Suprapubic skin (tissue), 4 donors: ENCODE measurements around the gene ACACB. TPM values are rescaled to one million over a fixed set of nuclear protein-coding genes. Genes with fewer than 3 reads are reported as not detected.

Experiments used
- DNase-seq, 2 donors: peaks; one replicate each; pipeline ENCODE4 v3.0.0-alpha.2; 2019; ENCODE audit warnings: low spot score in 2 of 2
- H3K27ac ChIP-seq: fragments of 200-600 bp; sonication (generic); one replicate; pipeline ENCODE4 v1.5.1; 2019
- H3K27me3 ChIP-seq: fragments of 200-600 bp; sonication (generic); one replicate; pipeline ENCODE4 v1.5.1; 2019
- H3K36me3 ChIP-seq: fragments of 200-600 bp; sonication (generic); one replicate; pipeline ENCODE4 v1.5.1; 2019
- H3K4me1 ChIP-seq: fragments of 200-600 bp; sonication (generic); one replicate; pipeline ENCODE4 v1.5.1; 2019
- H3K4me3 ChIP-seq: fragments of 200-600 bp; sonication (generic); one replicate; pipeline ENCODE4 v1.5.1; 2019; ENCODE audit warnings: mild to moderate bottlenecking
- H3K9me3 ChIP-seq: fragments of 200-600 bp; sonication (generic); one replicate; pipeline ENCODE4 v1.5.1; 2019
- EP300 ChIP-seq: sonication (generic); formaldehyde crosslinking; IDR thresholded peaks from one replicate; pipeline ENCODE4 v1.6.1; 2017; ENCODE audit warnings: antibody characterized with exemption
- POLR2A ChIP-seq, 2 donors: fragments of 450-650 bp; IDR thresholded peaks; one replicate each; pipeline ENCODE4 v1.6.1; 2017; ENCODE audit warnings: antibody characterized with exemption in 2 of 2, mild to moderate bottlenecking in 2 of 2, moderate library complexity in 2 of 2
- POLR2AphosphoS5 ChIP-seq, 3 donors: sonication (generic); formaldehyde crosslinking; IDR thresholded peaks; one replicate each; pipeline ENCODE4 v1.6.1; 2017; ENCODE audit warnings: antibody characterized with exemption in 3 of 3
- WGBS: methylation state at CpG from one replicate; pipeline ENCODE4 v1.1.5; 2018; 5-methylcytosine and 5-hydroxymethylcytosine counted together
- total RNA-seq, 4 donors: library from RNA; depleted of rRNA; stranded (reverse); fragments of >200 nt; gene quantifications; one replicate each; pipeline ENCODE4 v1.1.0, GENCODE V29; 2016
- TF ChIP-seq, protein P1 (sequence below), 2 donors: fragments of 200-600 bp in 1 of 2; fragments of 450-650 bp in 1 of 2; sonication (generic) in 1 of 2; IDR thresholded peaks; one replicate each; pipeline ENCODE4 v1.5.1; 2016 to 2019; ENCODE audit warnings: antibody characterized with exemption in 2 of 2, mild to moderate bottlenecking in 1 of 2, moderate library complexity in 1 of 2

The ACACB gene
- total RNA-seq, 4 donors from 2014 or later = 19.2 to 90.8 (median 56.9) TPM

DNA sequence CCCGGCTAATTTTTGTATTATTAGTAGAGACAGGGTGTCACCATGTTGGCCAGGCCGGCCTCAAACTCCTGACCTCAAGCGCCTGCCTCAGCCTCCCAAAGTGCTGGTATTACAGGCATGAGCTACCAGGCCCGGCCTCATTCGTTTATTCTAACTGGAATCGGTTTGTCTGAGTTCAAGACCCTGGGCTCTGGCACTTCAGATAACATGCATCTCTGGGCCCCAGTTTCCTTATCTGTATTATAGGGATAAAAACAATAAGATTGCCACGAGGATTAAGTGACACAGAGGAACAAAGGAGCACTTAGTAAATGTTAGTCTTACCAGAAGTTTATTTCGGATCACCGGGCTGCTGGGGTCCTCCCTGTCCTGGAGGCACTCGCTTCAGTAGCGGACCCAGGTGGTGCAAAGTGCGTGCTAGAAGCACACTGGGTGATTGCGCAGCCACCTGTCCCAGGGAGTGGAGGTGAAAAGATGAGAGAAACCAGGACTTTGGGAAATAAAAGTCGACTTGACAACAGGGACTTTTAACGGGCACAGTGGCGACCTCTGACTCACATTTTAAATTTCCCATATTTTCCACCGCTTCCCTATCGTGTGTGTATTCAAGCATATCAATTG lies 37.5 kb downstream of the ACACB start:
- H3K9me3 ChIP-seq = no peaks in the 10 kb centered on the region
- peaks cover 34% of the 10 kb centered on the region for H3K4me1 ChIP-seq
- H3K27ac ChIP-seq = peak overlapping the region; percentile 76
- DNase-seq = no peak
- H3K27me3 ChIP-seq = no peaks in the 10 kb centered on the region
- WGBS = 32% methylated on average over 18 of the region's 18 CpGs
- H3K36me3 ChIP-seq = no peaks in the 10 kb centered on the region
- TF ChIP-seq, protein P1, sequence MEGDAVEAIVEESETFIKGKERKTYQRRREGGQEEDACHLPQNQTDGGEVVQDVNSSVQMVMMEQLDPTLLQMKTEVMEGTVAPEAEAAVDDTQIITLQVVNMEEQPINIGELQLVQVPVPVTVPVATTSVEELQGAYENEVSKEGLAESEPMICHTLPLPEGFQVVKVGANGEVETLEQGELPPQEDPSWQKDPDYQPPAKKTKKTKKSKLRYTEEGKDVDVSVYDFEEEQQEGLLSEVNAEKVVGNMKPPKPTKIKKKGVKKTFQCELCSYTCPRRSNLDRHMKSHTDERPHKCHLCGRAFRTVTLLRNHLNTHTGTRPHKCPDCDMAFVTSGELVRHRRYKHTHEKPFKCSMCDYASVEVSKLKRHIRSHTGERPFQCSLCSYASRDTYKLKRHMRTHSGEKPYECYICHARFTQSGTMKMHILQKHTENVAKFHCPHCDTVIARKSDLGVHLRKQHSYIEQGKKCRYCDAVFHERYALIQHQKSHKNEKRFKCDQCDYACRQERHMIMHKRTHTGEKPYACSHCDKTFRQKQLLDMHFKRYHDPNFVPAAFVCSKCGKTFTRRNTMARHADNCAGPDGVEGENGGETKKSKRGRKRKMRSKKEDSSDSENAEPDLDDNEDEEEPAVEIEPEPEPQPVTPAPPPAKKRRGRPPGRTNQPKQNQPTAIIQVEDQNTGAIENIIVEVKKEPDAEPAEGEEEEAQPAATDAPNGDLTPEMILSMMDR (IDR thresholded peaks at IDR 0.05) = no peak
- TF ChIP-seq EP300 = no peak
- no peak for TF ChIP-seq POLR2A (IDR thresholded peaks at IDR 0.05)
- no peak for TF ChIP-seq POLR2AphosphoS5 (IDR thresholded peaks at IDR 0.05)
- peak overlapping the region; percentile 69 for H3K4me3 ChIP-seq

- Histone ChIP-seq H3K4me1 (peaks cover 30% of the 10 kb centered on the region), H3K4me3 (peak overlapping the region; percentile 69), H3K27me3 (no peaks in the 10 kb centered on the region), H3K27ac (peak overlapping the region; percentile 76), H3K36me3 (no peaks in the 10 kb centered on the region), H3K9me3 (no peaks in the 10 kb centered on the region)
- TF ChIP-seq POLR2AphosphoS5 (IDR thresholded peaks at IDR 0.05) (no peak), EP300 (no peak), POLR2A (IDR thresholded peaks at IDR 0.05) (no peak)
- TF ChIP-seq, protein P1 (IDR thresholded peaks at IDR 0.05) = no peak
- peak; percentile 88 to 91 for DNase-seq
- WGBS = 1% methylated on average over 44 of the region's 61 CpGs
These were observed 38.4 kb downstream of the ACACB start for GRCh38 chr12:109154451-109155438.

- TF ChIP-seq POLR2AphosphoS5 (IDR thresholded peaks at IDR 0.05) = no peak
- peaks cover 34% of the 10 kb centered on the region for H3K4me1 ChIP-seq
- H3K4me3 ChIP-seq = peak overlapping the region; percentile 69
- no peak overlapping the region for H3K27ac ChIP-seq
- DNase-seq = no peak
- WGBS = 97% methylated on average over 5 of the region's 5 CpGs
- H3K9me3 ChIP-seq = no peaks in the 10 kb centered on the region
- H3K27me3 ChIP-seq = no peaks in the 10 kb centered on the region
- no peaks in the 10 kb centered on the region for H3K36me3 ChIP-seq
These were observed 39.6 kb downstream of the ACACB start for GRCh38 chr12:109156036-109156435.

GRCh38 chr12:109156586-109156985 lies 40.2 kb downstream of the ACACB start:
- no peak for TF ChIP-seq EP300
- TF ChIP-seq POLR2AphosphoS5 (IDR thresholded peaks at IDR 0.05) = no peak
- TF ChIP-seq, protein P1 (IDR thresholded peaks at IDR 0.05) = no peak
- no peak for TF ChIP-seq POLR2A (IDR thresholded peaks at IDR 0.05)
- H3K4me3 ChIP-seq = peak overlapping the region; percentile 69
- no peak for DNase-seq
- WGBS = 95% methylated on average over 5 of the region's 5 CpGs
- peaks cover 34% of the 10 kb centered on the region for H3K4me1 ChIP-seq
- H3K36me3 ChIP-seq = no peaks in the 10 kb centered on the region
- no peak overlapping the region for H3K27ac ChIP-seq
- no peaks in the 10 kb centered on the region for H3K9me3 ChIP-seq
- no peaks in the 10 kb centered on the region for H3K27me3 ChIP-seq

DNA sequence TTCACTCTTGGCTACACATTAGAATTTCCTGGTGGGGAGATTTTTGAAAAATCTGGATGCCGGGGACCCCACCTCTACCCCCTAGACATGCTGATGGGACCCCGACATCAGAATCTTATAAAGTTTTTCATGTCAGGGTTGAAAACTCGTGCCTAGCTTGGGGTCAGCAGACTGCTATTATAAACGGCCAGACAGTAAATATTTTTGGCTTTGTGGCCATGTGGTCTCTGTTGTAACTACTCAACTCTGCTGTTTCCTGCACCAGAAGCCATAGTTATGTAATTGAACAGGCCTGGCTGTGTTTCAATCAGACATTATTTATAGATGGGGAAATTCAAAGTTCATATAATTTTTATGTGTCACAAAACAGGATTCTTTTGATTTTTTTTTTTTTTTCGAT lies 41.6 kb downstream of the ACACB start:
- H3K27ac ChIP-seq = no peak overlapping the region
- H3K4me1 ChIP-seq = peaks cover 34% of the 10 kb centered on the region
- TF ChIP-seq POLR2A (IDR thresholded peaks at IDR 0.05) (no peak), POLR2AphosphoS5 (IDR thresholded peaks at IDR 0.05) (no peak), EP300 (no peak)
- TF ChIP-seq, protein P1 (IDR thresholded peaks at IDR 0.05) = no peak
- no peak overlapping the region for H3K4me3 ChIP-seq
- DNase-seq = peak in 1 of 2 donors; percentile 12
- H3K9me3 ChIP-seq = no peaks in the 10 kb centered on the region
- no peaks in the 10 kb centered on the region for H3K36me3 ChIP-seq
- 33% methylated on average over 5 of the region's 5 CpGs for WGBS
- H3K27me3 ChIP-seq = no peaks in the 10 kb centered on the region
